ENCODE measurements around the gene CFAP65. TPM values are rescaled to one million over a fixed set of nuclear protein-coding genes. Genes with fewer than 3 reads are reported as not detected.

CFAP65 gene
- total and polyA plus RNA-seq, 9 of the 15 experiments (the other 6 are each of a cell fraction or from before 2014, with no cell fraction given), result not detected

- H3K27ac ChIP-seq (ENCODE audit: extremely low read depth, low read depth, low read length), result no peak within 1 kb of the TSS
- in situ Hi-C loops (cut with MboI), result no loop called here
- ATAC-seq, result no peak; the same call in 2 of the 3 replicates
- H3K79me2 ChIP-seq (ENCODE audit: control insufficient read depth, insufficient read depth, low read length), result no peaks in the 10 kb centered on the region
- H2AFZ ChIP-seq (ENCODE audit: low read depth, low read length), result no peak within 1 kb of the TSS
- ChIA-PET CTCF (ENCODE audit: low intra/inter-chr PET ratio) (interaction anchor here (0.6 kb wide), 1 partner anchor 11 kb away, joined by 5 read pairs; no protein-coding TSS in a partner anchor), POLR2A (no interaction called here)
- intact Hi-C loops (cut with micrococcal nuclease), result no loop called here
- no peaks in the 10 kb centered on the region for H3K36me3 ChIP-seq (ENCODE audit: control insufficient read depth, insufficient read depth, low read length)
- BruUV-seq (replicated peaks), result no TSS peak
- H3K27me3 ChIP-seq (ENCODE audit: control insufficient read depth in 2 of 2, insufficient read depth in 2 of 2, low read length in 2 of 2), result peaks cover 0 to 26% of the 10 kb centered on the region in 2 experiments; a peak in 2 of 5 replicates
- peaks cover 3 to 21% of the 10 kb centered on the region in 2 experiments; a peak in 2 of 5 replicates for H3K4me1 ChIP-seq (replicated peaks in 1 of 2; ENCODE audit: control insufficient read depth in 2 of 2, insufficient read depth in 2 of 2, low read length in 2 of 2)
- H3K9ac ChIP-seq (ENCODE audit: insufficient read depth in 1 of 2, low read depth in 2 of 2, low read length in 2 of 2), result no peak within 1 kb of the TSS
- no peaks in the 10 kb centered on the region for H3K9me1 ChIP-seq (ENCODE audit: control insufficient read depth, insufficient read depth, low read length)
- H3K4me2 ChIP-seq (ENCODE audit: insufficient read depth, low read length), result no peak within 1 kb of the TSS
- TF ChIP-seq ZNF449 (CRISPR knock-in tag; IDR thresholded peaks at IDR 0.05) (no peak), STAT5B (CRISPR knock-in tag; IDR thresholded peaks at IDR 0.05) (no peak)
- no peaks in the 10 kb centered on the region for H4K20me1 ChIP-seq (replicated peaks; ENCODE audit: control insufficient read depth, insufficient read depth, low read length)
- H3K4me3 ChIP-seq, result no peak within 1 kb of the TSS
- no peaks in the 10 kb centered on the region for H3K9me3 ChIP-seq (replicated peaks; ENCODE audit: control insufficient read depth, insufficient read depth, low read depth, low read length)
- no peak for DNase-seq (ENCODE audit: extremely low read depth in 1 of 4, low spot score in 3 of 4)
- no CpG with 5 or more reads among the region's 32 CpGs for WGBS (ENCODE audit: insufficient coverage, low coverage, missing lambda C conversion rate)
- no peak for FAIRE-seq
Measured at GRCh38 chr2:218985021-218985324, 56.3 kb downstream of the CFAP65 start, which contains the start of gene FEV. Gene FEV, minus strand, starts transcription at chr2:218985184. Its CDS starts 109 bp downstream, at chr2:218985075.

GRCh38 chr2:218984239-218985020 lies 56.9 kb downstream of the CFAP65 start:
- H3K9ac ChIP-seq (ENCODE audit: insufficient read depth in 1 of 2, low read depth in 2 of 2, low read length in 2 of 2), result no peak overlapping the region
- no peak overlapping the region for H2AFZ ChIP-seq (ENCODE audit: low read depth, low read length)
- no peaks in the 10 kb centered on the region for H3K9me1 ChIP-seq (ENCODE audit: control insufficient read depth, insufficient read depth, low read length)
- TF ChIP-seq HMGN3 (IDR thresholded peaks at IDR 0.05; ENCODE audit: borderline replicate concordance, extremely low read depth, insufficient read length, low read depth, low read length) (no peak), ZBTB33 (CRISPR knock-in tag; IDR thresholded peaks at IDR 0.05) (peak; percentile 69)
- POLR2A ChIA-PET, result no interaction called here
- FAIRE-seq (no peak), DNase-seq (ENCODE audit: extremely low read depth in 1 of 4, low spot score in 3 of 4) (no peak), ATAC-seq (no peak)
- no peak overlapping the region for H3K27ac ChIP-seq (ENCODE audit: extremely low read depth, low read depth, low read length)
- no TSS peak for BruUV-seq (replicated peaks)
- H4K20me1 ChIP-seq (replicated peaks; ENCODE audit: control insufficient read depth, insufficient read depth, low read length), result no peaks in the 10 kb centered on the region
- in situ Hi-C loops (cut with MboI) (no loop called here), intact Hi-C loops (cut with micrococcal nuclease) (no loop called here)
- no peak overlapping the region for H3K4me3 ChIP-seq
- CTCF ChIA-PET (ENCODE audit: low intra/inter-chr PET ratio), result interaction anchor here (0.6 kb wide), 1 partner anchor 12 kb away, joined by 5 read pairs; no protein-coding TSS in a partner anchor
- WGBS (ENCODE audit: insufficient coverage, low coverage, missing lambda C conversion rate), result 35% methylated on average over 37 of the region's 50 CpGs
- peaks cover 0 to 26% of the 10 kb centered on the region in 2 experiments; a peak in 2 of 5 replicates for H3K27me3 ChIP-seq (ENCODE audit: control insufficient read depth in 2 of 2, insufficient read depth in 2 of 2, low read length in 2 of 2)
- no peaks in the 10 kb centered on the region for H3K9me3 ChIP-seq (replicated peaks; ENCODE audit: control insufficient read depth, insufficient read depth, low read depth, low read length)
- peaks cover 3 to 23% of the 10 kb centered on the region in 2 experiments; a peak in 3 of 5 replicates for H3K4me1 ChIP-seq (replicated peaks in 1 of 2; ENCODE audit: control insufficient read depth in 2 of 2, insufficient read depth in 2 of 2, low read length in 2 of 2)
- H3K36me3 ChIP-seq (ENCODE audit: control insufficient read depth, insufficient read depth, low read length), result no peaks in the 10 kb centered on the region
- H3K79me2 ChIP-seq (ENCODE audit: control insufficient read depth, insufficient read depth, low read length), result no peaks in the 10 kb centered on the region
- no peak overlapping the region for H3K4me2 ChIP-seq (ENCODE audit: insufficient read depth, low read length)

All from K562 (cell line).